A549 (cell line): ENCODE results near the gene GLIS1. TPM values are rescaled to one million over a fixed set of nuclear protein-coding genes. Genes with fewer than 3 reads are reported as not detected.

Experiments used
- ATAC-seq, 2 experiments: fragments of 200-7000 bp in 1 of 2; fragments of >200 bp in 1 of 2; cut with Nextera tagmentation in 1 of 2; cut with Tn5 transposase in 1 of 2; 3 replicates each; pipeline versions ENCODE4 v1.8.0 to v1.9.1; 2018 to 2020; ENCODE audit warnings: mild to moderate bottlenecking in 1 of 2, moderate library complexity in 1 of 2
- CTCF ChIA-PET: fragments of 300-600 bp; sonication (Branson Sonifier 250); formaldehyde crosslinking; extraction: SDS; loops from one replicate; lab custom pipeline; 2021; ENCODE audit warnings: antibody characterized with exemption, inconsistent platforms; lab: Yijun Ruan, JAX
- POLR2A ChIA-PET: fragments of 350-600 bp; formaldehyde crosslinking; extraction: SDS; loops from one replicate; lab custom pipeline; 2021; ENCODE audit warnings: antibody characterized with exemption, inconsistent platforms; lab: Yijun Ruan, JAX
- DNase-seq, 2 experiments: peaks; one replicate each; pipeline versions ENCODE4 v3.0.0 to v3.0.0-alpha.2; 2011 to 2016; ENCODE audit warnings: low read depth in 1 of 2, low spot score in 1 of 2
- FAIRE-seq: peaks from 2 replicates; lab custom pipeline; 2011; peaks lifted over from hg19 to GRCh38; lab: Jason Lieb, UNC
- H3K27ac ChIP-seq, 2 experiments: fragments of >200 bp; sonication (Bioruptor Twin); formaldehyde crosslinking; 3 replicates each; pipeline ENCODE4 v1.5.1; 2016 to 2017
- H3K4me1 ChIP-seq: fragments of >200 bp; sonication (Bioruptor Twin); formaldehyde crosslinking; 3 replicates; pipeline ENCODE4 v1.6.1; 2016
- H3K4me2 ChIP-seq: fragments of >200 bp; sonication (Bioruptor Twin); formaldehyde crosslinking; 3 replicates; pipeline ENCODE4 v1.6.1; 2016
- H3K4me3 ChIP-seq: fragments of >200 bp; sonication (Bioruptor Twin); formaldehyde crosslinking; 3 replicates; pipeline ENCODE4 v1.5.1; 2016
- H3K9me3 ChIP-seq: fragments of >200 bp; sonication (Bioruptor Twin); formaldehyde crosslinking; 3 replicates; pipeline ENCODE4 v1.6.1; 2016
- BHLHE40 ChIP-seq: IDR thresholded peaks from 2 replicates; pipeline ENCODE4 v1.6.1; 2012; ENCODE audit warnings: low read depth, low read length, inconsistent platforms
- EP300 ChIP-seq, 2 experiments: fragments of >200 bp; sonication (Bioruptor Twin); formaldehyde crosslinking; IDR thresholded peaks; 2 replicates in 1 of 2; 3 replicates in 1 of 2; pipeline ENCODE4 v1.6.1; 2016 to 2017
- FOSL2 ChIP-seq, 2 experiments: fragments of 450-650 bp in 1 of 2; fragments of >200 bp in 1 of 2; sonication (Bioruptor Twin) in 1 of 2; formaldehyde crosslinking; IDR thresholded peaks; 2 replicates each; pipeline versions ENCODE4 v1.5.0 to v1.6.1; 2016 to 2020; ENCODE audit warnings: mild to moderate bottlenecking in 1 of 2, moderate library complexity in 1 of 2
- HOXB5 ChIP-seq: fragments of 250-450 bp; sonication (Bioruptor Pico); IDR thresholded peaks from 2 replicates; pipeline ENCODE4 v1.5.0; 2020; ENCODE audit warnings: mild to moderate bottlenecking, moderate library complexity
- JUNB ChIP-seq: fragments of >200 bp; sonication (Bioruptor Twin); formaldehyde crosslinking; IDR thresholded peaks from 2 replicates; pipeline ENCODE4 v1.6.1; 2016
- KDM1A ChIP-seq: fragments of 200-600 bp; sonication (generic); IDR thresholded peaks from 2 replicates; pipeline ENCODE4 v1.6.1; 2016; ENCODE audit warnings: low read depth, mild to moderate bottlenecking
- MAFK ChIP-seq: fragments of 450-650 bp; IDR thresholded peaks from 2 replicates; pipeline ENCODE4 v1.6.1; 2014; ENCODE audit not compliant: partially characterized antibody
- MYC ChIP-seq: IDR thresholded peaks from 2 replicates; pipeline ENCODE4 v1.6.1; 2012; ENCODE audit warnings: mild to moderate bottlenecking, inconsistent platforms, low read length, improper control_type of control experiment, borderline replicate concordance
- NR3C1 ChIP-seq: fragments of >200 bp; sonication (Bioruptor Twin); formaldehyde crosslinking; IDR thresholded peaks from 3 replicates; pipeline ENCODE4 v1.6.1; 2017
- PHF8 ChIP-seq: fragments of 200-600 bp; sonication (generic); IDR thresholded peaks from 2 replicates; pipeline ENCODE4 v1.6.1; 2016; ENCODE audit warnings: low read depth, mild to moderate bottlenecking, antibody characterized with exemption, moderate library complexity, borderline replicate concordance
- RNF2 ChIP-seq: fragments of 200-600 bp; sonication (generic); IDR thresholded peaks from 2 replicates; pipeline ENCODE4 v1.6.1; 2016; ENCODE audit warnings: low read depth, mild to moderate bottlenecking, antibody characterized with exemption, moderate library complexity, borderline replicate concordance
- SMC3 ChIP-seq: fragments of >200 bp; sonication (Bioruptor Twin); formaldehyde crosslinking; IDR thresholded peaks from 3 replicates; pipeline ENCODE4 v1.6.1; 2018; ENCODE audit warnings: inconsistent platforms
- SREBF2 ChIP-seq: fragments of 450-650 bp; IDR thresholded peaks from 2 replicates; pipeline ENCODE4 v1.6.1; 2014; ENCODE audit warnings: mild to moderate bottlenecking, moderate library complexity
- ZSCAN20 ChIP-seq: fragments of 250-450 bp; sonication (Bioruptor Pico); IDR thresholded peaks from 2 replicates; pipeline ENCODE4 v1.8.0; 2022; ENCODE audit warnings: mild to moderate bottlenecking, moderate library complexity
- WGBS: methylation state at CpG from one replicate; pipeline ENCODE4 v1.1.6; 2017; ENCODE audit errors: missing lambda C conversion rate; 5-methylcytosine and 5-hydroxymethylcytosine counted together
- polyA plus RNA-seq, 4 experiments: library from polyadenylated mRNA; depleted of rRNA in 3 of 4; stranded (reverse); fragments of >200 nt; fragmentation: RNase III in 1 of 4; extraction: RNeasy Plus Mini Kit Qiagen cat#74134 plus additional on column Dnase treatment in 1 of 4; gene quantifications; 2 replicates in 3 of 4; 3 replicates in 1 of 4; pipeline ENCODE4 v1.2.3, GENCODE V29; 2011 to 2017
- TF ChIP-seq, protein P1 (sequence below): IDR thresholded peaks from 2 replicates; pipeline ENCODE4 v1.6.1; 2012
- TF ChIP-seq, protein P2 (sequence below): fragments of 250-450 bp; sonication (Bioruptor Pico); IDR thresholded peaks from 2 replicates; pipeline ENCODE4 v1.5.0; 2020; ENCODE audit warnings: low read depth, mild to moderate bottlenecking, moderate library complexity
- TF ChIP-seq, protein P3 (sequence below): fragments of 250-450 bp; sonication (Bioruptor Pico); IDR thresholded peaks from 2 replicates; pipeline ENCODE4 v1.5.0; 2021; ENCODE audit warnings: mild to moderate bottlenecking, moderate library complexity, borderline replicate concordance
- TF ChIP-seq, protein P4 (sequence below): fragments of >200 bp; sonication (Bioruptor Twin); formaldehyde crosslinking; IDR thresholded peaks from 3 replicates; pipeline ENCODE4 v1.6.1; 2016
- TF ChIP-seq, protein P5 (sequence below): fragments of 150-350 bp; IDR thresholded peaks from 2 replicates; pipeline ENCODE4 v1.6.1; 2014; ENCODE audit warnings: low read depth, mild to moderate bottlenecking, low read length
- TF ChIP-seq, protein P6 (sequence below): fragments of 450-650 bp; IDR thresholded peaks from 2 replicates; pipeline ENCODE4 v1.6.1; 2014; ENCODE audit warnings: antibody characterized with exemption

GLIS1 gene
- polyA plus RNA-seq, 2 of the 4 experiments (the other 2 are of a cell fraction), result 0.04 TPM; not detected in 1

DNA sequence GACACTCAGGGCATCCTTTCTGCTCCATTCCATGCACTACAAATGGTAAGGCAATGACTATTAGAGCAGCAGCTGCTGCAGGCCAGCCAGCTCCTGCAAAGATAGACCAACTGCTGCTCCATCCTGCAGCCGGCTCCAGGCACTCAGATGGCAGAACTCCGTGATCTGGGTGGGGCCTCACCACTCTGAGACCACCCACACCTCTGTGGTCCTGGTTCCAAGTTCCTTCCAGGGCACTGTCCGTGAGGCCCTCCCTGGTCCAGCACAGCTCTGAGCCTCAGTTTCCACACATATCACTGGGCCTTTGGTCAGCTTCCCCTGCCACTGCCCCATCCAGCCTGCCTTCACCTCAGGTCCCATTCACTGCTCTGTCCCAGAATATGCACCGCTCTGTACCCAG, 165.0 kb downstream of the GLIS1 start (continued):
- TF ChIP-seq PHF8 (no peak), ZSCAN20 (CRISPR knock-in tag) (no peak), JUNB (no peak), EP300 (IDR thresholded peaks at IDR 0.05) (no peak), KDM1A (no peak), HOXB5 (no peak), BHLHE40 (no peak), SREBF2 (no peak), FOSL2 (IDR thresholded peaks at IDR 0.05) (no peak), FOSL2 (CRISPR knock-in tag; IDR thresholded peaks at IDR 0.05) (no peak), MYC (no peak)
- TF ChIP-seq, protein P1, sequence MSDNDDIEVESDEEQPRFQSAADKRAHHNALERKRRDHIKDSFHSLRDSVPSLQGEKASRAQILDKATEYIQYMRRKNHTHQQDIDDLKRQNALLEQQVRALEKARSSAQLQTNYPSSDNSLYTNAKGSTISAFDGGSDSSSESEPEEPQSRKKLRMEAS, result no peak
- TF ChIP-seq, protein P2, sequence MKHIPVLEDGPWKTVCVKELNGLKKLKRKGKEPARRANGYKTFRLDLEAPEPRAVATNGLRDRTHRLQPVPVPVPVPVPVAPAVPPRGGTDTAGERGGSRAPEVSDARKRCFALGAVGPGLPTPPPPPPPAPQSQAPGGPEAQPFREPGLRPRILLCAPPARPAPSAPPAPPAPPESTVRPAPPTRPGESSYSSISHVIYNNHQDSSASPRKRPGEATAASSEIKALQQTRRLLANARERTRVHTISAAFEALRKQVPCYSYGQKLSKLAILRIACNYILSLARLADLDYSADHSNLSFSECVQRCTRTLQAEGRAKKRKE (CRISPR knock-in tag), result no peak
- TF ChIP-seq, protein P3, sequence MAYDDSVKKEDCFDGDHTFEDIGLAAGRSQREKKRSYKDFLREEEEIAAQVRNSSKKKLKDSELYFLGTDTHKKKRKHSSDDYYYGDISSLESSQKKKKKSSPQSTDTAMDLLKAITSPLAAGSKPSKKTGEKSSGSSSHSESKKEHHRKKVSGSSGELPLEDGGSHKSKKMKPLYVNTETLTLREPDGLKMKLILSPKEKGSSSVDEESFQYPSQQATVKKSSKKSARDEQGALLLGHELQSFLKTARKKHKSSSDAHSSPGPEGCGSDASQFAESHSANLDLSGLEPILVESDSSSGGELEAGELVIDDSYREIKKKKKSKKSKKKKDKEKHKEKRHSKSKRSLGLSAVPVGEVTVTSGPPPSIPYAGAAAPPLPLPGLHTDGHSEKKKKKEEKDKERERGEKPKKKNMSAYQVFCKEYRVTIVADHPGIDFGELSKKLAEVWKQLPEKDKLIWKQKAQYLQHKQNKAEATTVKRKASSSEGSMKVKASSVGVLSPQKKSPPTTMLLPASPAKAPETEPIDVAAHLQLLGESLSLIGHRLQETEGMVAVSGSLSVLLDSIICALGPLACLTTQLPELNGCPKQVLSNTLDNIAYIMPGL, result no peak

DNA sequence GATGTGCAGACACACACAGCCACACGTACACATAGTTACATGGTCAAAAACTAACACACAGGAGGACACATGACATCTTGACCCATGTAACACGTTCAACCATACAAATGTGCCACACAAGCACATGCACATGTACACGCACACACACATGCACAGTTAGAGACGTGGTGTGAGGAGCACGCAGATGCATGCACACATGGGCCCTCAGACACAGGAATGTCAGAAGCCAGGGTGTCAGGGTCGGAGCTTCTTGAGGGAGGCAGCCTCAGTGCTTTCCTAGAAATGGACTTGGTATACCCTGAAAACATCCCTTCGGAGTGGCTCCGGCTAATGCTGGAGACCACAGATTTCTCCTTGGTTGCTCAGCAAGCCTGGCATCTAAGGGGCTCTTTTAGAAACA, 165.4 kb downstream of the GLIS1 start:
- Histone ChIP-seq H3K9me3 (no peaks in the 10 kb centered on the region), H3K4me2 (no peak overlapping the region), H3K4me1 (peaks cover 7% of the 10 kb centered on the region; the same call in 1 of the 3 replicates), H3K27ac (no peak overlapping the region), H3K4me3 (no peak overlapping the region)
- no peak for DNase-seq
- ChIA-PET CTCF (interaction anchor here (0.6 to 1.0 kb wide), 2 partner anchors 181 to 421 kb away, joined by 3 to 4 read pairs; no protein-coding TSS in a partner anchor), POLR2A (no interaction called here)
- WGBS, result 76% methylated on average over 8 of the region's 8 CpGs
- TF ChIP-seq SMC3 (no peak), RNF2 (no peak), MAFK (no peak), KDM1A (no peak), SREBF2 (no peak), NR3C1 (no peak)
- TF ChIP-seq, protein P1, result no peak
- TF ChIP-seq, protein P4, sequence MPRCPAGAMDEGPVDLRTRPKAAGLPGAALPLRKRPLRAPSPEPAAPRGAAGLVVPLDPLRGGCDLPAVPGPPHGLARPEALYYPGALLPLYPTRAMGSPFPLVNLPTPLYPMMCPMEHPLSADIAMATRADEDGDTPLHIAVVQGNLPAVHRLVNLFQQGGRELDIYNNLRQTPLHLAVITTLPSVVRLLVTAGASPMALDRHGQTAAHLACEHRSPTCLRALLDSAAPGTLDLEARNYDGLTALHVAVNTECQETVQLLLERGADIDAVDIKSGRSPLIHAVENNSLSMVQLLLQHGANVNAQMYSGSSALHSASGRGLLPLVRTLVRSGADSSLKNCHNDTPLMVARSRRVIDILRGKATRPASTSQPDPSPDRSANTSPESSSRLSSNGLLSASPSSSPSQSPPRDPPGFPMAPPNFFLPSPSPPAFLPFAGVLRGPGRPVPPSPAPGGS, result no peak
- TF ChIP-seq, protein P5, sequence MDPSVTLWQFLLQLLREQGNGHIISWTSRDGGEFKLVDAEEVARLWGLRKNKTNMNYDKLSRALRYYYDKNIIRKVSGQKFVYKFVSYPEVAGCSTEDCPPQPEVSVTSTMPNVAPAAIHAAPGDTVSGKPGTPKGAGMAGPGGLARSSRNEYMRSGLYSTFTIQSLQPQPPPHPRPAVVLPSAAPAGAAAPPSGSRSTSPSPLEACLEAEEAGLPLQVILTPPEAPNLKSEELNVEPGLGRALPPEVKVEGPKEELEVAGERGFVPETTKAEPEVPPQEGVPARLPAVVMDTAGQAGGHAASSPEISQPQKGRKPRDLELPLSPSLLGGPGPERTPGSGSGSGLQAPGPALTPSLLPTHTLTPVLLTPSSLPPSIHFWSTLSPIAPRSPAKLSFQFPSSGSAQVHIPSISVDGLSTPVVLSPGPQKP, result no peak
- TF ChIP-seq, protein P6, sequence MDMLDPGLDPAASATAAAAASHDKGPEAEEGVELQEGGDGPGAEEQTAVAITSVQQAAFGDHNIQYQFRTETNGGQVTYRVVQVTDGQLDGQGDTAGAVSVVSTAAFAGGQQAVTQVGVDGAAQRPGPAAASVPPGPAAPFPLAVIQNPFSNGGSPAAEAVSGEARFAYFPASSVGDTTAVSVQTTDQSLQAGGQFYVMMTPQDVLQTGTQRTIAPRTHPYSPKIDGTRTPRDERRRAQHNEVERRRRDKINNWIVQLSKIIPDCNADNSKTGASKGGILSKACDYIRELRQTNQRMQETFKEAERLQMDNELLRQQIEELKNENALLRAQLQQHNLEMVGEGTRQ, result no peak
- ATAC-seq, result no peak
- FAIRE-seq, result no peak
